K562 (cell line): ENCODE results near the gene TPCN1. TPM values are rescaled to one million over a fixed set of nuclear protein-coding genes. Genes with fewer than 3 reads are reported as not detected.

Source experiments
- HDAC3 ChIP-seq: fragments of 450-650 bp; IDR thresholded peaks from 2 replicates; pipeline ENCODE4 v1.6.1; 2018; ENCODE audit warnings: borderline replicate concordance, mild to moderate bottlenecking, moderate library complexity; ENCODE audit not compliant: partially characterized antibody
- LEF1 ChIP-seq: fragments of 450-650 bp; IDR thresholded peaks from 2 replicates; pipeline ENCODE4 v1.6.1; 2016; ENCODE audit warnings: mild to moderate bottlenecking
- polyA plus RNA-seq, 8 experiments: library from polyadenylated mRNA; depleted of rRNA in 4 of 8; stranded (reverse) in 5 of 8; unstranded in 3 of 8; fragments of >200 nt; fragmentation: Nextera tagmentation in 2 of 8; fragmentation: Illumina TruSeq in 1 of 8; extraction: Ambion mirVana in 2 of 8; extraction: Trizol in 1 of 8; gene quantifications; 2 replicates each; pipeline versions ENCODE4 v1.2.1 to v1.2.3, GENCODE V29; 2011 to 2014; ENCODE audit warnings: inconsistent platforms in 1 of 8, missing spikeins in 1 of 8
- total RNA-seq, 7 experiments: library from RNA; depleted of rRNA in 6 of 7; stranded (reverse); fragments of >200 nt in 6 of 7; fragmentation: Illumina TruSeq in 2 of 7; extraction: Trizol in 2 of 7; gene quantifications; 2 replicates each; pipeline versions ENCODE4 v1.2.1 to v1.2.3, GENCODE V29; 2011 to 2021; ENCODE audit warnings: low replicate concordance in 1 of 7
- TF ChIP-seq, protein P1 (sequence below): fragments of 250-450 bp; sonication (Bioruptor Pico); IDR thresholded peaks from 2 replicates; pipeline ENCODE4 v1.9.0; 2021; ENCODE audit warnings: mild to moderate bottlenecking, inconsistent platforms
- TF ChIP-seq, protein P2 (sequence below): fragments of 250-450 bp; sonication (Bioruptor Pico); IDR thresholded peaks from 2 replicates; pipeline ENCODE4 v1.8.0; 2022; ENCODE audit warnings: inconsistent platforms, mild to moderate bottlenecking, moderate library complexity, borderline replicate concordance

Gene TPCN1
- total and polyA plus RNA-seq, 9 of the 15 experiments (the other 6 are each of a cell fraction or from before 2014, with no cell fraction given), result 0.80 to 23.8 (median 7.4) TPM

DNA sequence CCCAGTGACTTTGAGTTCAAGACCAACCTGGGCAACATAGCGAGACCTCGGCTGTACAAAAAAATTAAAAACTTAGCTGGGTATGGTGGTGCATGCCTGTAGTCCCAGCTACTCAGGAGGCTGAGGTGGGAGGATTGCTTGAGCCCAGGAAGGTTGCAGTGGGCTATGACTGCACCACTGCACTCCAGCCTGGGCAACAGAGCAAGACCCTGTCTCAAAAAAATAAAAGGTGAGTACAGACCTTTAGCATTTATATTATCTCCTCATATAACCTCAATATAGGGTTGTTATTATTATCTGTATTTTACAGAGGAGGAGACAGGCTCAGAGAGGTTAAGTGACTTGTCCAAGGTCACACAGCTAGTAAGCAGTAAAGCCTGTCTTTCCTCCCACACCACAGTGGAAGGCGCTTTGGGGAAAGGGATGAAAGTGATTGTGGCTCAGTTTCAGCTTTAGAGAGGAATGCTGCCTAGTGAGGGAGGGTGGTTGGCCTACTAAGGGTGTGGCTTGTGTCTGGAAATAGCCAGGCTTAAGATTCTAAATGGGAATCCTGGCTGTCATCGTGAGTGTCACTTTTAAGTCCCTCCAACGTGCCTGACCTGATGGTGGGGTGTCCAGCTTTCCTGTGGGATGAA, 7.2 kb downstream of the TPCN1 start (continued):
- TF ChIP-seq, protein P1, sequence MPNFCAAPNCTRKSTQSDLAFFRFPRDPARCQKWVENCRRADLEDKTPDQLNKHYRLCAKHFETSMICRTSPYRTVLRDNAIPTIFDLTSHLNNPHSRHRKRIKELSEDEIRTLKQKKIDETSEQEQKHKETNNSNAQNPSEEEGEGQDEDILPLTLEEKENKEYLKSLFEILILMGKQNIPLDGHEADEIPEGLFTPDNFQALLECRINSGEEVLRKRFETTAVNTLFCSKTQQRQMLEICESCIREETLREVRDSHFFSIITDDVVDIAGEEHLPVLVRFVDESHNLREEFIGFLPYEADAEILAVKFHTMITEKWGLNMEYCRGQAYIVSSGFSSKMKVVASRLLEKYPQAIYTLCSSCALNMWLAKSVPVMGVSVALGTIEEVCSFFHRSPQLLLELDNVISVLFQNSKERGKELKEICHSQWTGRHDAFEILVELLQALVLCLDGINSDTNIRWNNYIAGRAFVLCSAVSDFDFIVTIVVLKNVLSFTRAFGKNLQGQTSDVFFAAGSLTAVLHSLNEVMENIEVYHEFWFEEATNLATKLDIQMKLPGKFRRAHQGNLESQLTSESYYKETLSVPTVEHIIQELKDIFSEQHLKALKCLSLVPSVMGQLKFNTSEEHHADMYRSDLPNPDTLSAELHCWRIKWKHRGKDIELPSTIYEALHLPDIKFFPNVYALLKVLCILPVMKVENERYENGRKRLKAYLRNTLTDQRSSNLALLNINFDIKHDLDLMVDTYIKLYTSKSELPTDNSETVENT, result no peak
- TF ChIP-seq, protein P2, sequence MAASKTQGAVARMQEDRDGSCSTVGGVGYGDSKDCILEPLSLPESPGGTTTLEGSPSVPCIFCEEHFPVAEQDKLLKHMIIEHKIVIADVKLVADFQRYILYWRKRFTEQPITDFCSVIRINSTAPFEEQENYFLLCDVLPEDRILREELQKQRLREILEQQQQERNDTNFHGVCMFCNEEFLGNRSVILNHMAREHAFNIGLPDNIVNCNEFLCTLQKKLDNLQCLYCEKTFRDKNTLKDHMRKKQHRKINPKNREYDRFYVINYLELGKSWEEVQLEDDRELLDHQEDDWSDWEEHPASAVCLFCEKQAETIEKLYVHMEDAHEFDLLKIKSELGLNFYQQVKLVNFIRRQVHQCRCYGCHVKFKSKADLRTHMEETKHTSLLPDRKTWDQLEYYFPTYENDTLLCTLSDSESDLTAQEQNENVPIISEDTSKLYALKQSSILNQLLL, result no peak
- TF ChIP-seq LEF1, result no peak
- no peak for TF ChIP-seq HDAC3
